K562 (cell line): Measurements from ENCODE around the gene CSE1L. TPM values are rescaled to one million over a fixed set of nuclear protein-coding genes. Genes with fewer than 3 reads are reported as not detected.
A peak's percentile ranks its signal among the peaks of the same experiment; 100 is the strongest.

Experiments
- C11orf30 ChIP-seq: fragments of 450-650 bp; IDR thresholded peaks from 2 replicates; pipeline ENCODE4 v1.6.1; 2016; ENCODE audit warnings: low read depth, mild to moderate bottlenecking
- CBX5 ChIP-seq: IDR thresholded peaks from 2 replicates; pipeline ENCODE4 v1.6.1; 2014; ENCODE audit warnings: low read depth, borderline replicate concordance
- CHD4 ChIP-seq: fragments of 200-600 bp; sonication (generic); IDR thresholded peaks from 3 replicates; pipeline ENCODE4 v1.6.1; 2012; ENCODE audit warnings: low read depth, mild to moderate bottlenecking, mixed read lengths, low read length, inconsistent platforms; ENCODE audit not compliant: insufficient read depth, insufficient replicate concordance, poor library complexity, severe bottlenecking
- ELF4 ChIP-seq: fragments of 450-650 bp; formaldehyde crosslinking; IDR thresholded peaks from 2 replicates; pipeline ENCODE4 v1.4.0; 2022; ENCODE audit warnings: missing genetic modification characterization
- EZH2 ChIP-seq: IDR thresholded peaks from 2 replicates; pipeline ENCODE4 v1.6.1; 2012; ENCODE audit warnings: low read depth, mild to moderate bottlenecking, inconsistent platforms, low read length, borderline replicate concordance
- FOXP1 ChIP-seq: sonication (generic); formaldehyde crosslinking; IDR thresholded peaks from 2 replicates; pipeline ENCODE4 v1.8.0; 2022; ENCODE audit warnings: mild to moderate bottlenecking, missing genetic modification reagents
- HCFC1 ChIP-seq: IDR thresholded peaks from 2 replicates; pipeline ENCODE4 v1.6.1; 2012; ENCODE audit warnings: low read depth, low read length, improper control_type of control experiment
- HLTF ChIP-seq: fragments of 450-650 bp; IDR thresholded peaks from 2 replicates; pipeline ENCODE4 v1.6.1; 2016
- KDM1A ChIP-seq, 2 experiments: fragments of 450-650 bp; IDR thresholded peaks; 2 replicates each; pipeline ENCODE4 v1.6.1; 2016; ENCODE audit warnings: mild to moderate bottlenecking in 2 of 2
- KDM5B ChIP-seq: fragments of 200-600 bp; sonication (generic); IDR thresholded peaks from 2 replicates; pipeline ENCODE4 v1.6.1; 2012; ENCODE audit warnings: low read depth, mild to moderate bottlenecking, moderate library complexity, low read length, control low read depth, inconsistent platforms; ENCODE audit not compliant: insufficient replicate concordance
- MAZ ChIP-seq, 2 experiments: fragments of 450-650 bp in 1 of 2; sonication (generic) in 1 of 2; formaldehyde crosslinking; IDR thresholded peaks in 1 of 2; conservative IDR thresholded peaks in 1 of 2; 2 replicates each; pipeline versions ENCODE4 v1.4.0 to v1.5.0; 2020; ENCODE audit warnings: mild to moderate bottlenecking in 1 of 2, missing genetic modification reagents in 1 of 2
- MTA3 ChIP-seq: fragments of 450-650 bp; formaldehyde crosslinking; IDR thresholded peaks from 2 replicates; pipeline ENCODE4 v1.6.1; 2017; ENCODE audit warnings: mild to moderate bottlenecking, borderline replicate concordance
- NR4A1 ChIP-seq, 2 experiments: fragments of 250-450 bp in 1 of 2; fragments of 450-650 bp in 1 of 2; sonication (Bioruptor Pico) in 1 of 2; IDR thresholded peaks; 2 replicates each; pipeline versions ENCODE4 v1.4.0 to v1.6.1; 2016 to 2020; ENCODE audit warnings: mild to moderate bottlenecking in 2 of 2, missing compliant biosample characterization in 1 of 2, missing genetic modification characterization in 1 of 2, moderate library complexity in 1 of 2
- POLR2B ChIP-seq: fragments of 450-650 bp; IDR thresholded peaks from 2 replicates; pipeline ENCODE4 v1.6.1; 2018; ENCODE audit warnings: low read depth; ENCODE audit not compliant: partially characterized antibody
- PPARD ChIP-seq: fragments of 250-450 bp; sonication (Bioruptor Pico); IDR thresholded peaks from 2 replicates; pipeline ENCODE4 v1.8.0; 2022; ENCODE audit warnings: inconsistent platforms, mild to moderate bottlenecking, moderate library complexity
- PRPF4 ChIP-seq: fragments of 200-400 bp; formaldehyde crosslinking; IDR thresholded peaks from one replicate; pipeline ENCODE4 v1.6.1; 2017; ENCODE audit warnings: low read length, low read depth, mild to moderate bottlenecking; ENCODE audit not compliant: insufficient read depth, poor library complexity, severe bottlenecking
- PYGO2 ChIP-seq: fragments of 450-650 bp; IDR thresholded peaks from 2 replicates; pipeline ENCODE4 v1.6.1; 2016; ENCODE audit warnings: mild to moderate bottlenecking, missing genetic modification characterization, moderate library complexity, missing compliant biosample characterization
- RHOXF2B ChIP-seq: fragments of 250-450 bp; sonication (Bioruptor Pico); conservative IDR thresholded peaks from 2 replicates; pipeline ENCODE4 v1.5.1; 2021
- RNF2 ChIP-seq: sonication (generic); IDR thresholded peaks from 2 replicates; pipeline ENCODE4 v1.6.1; 2016
- SMARCA4 ChIP-seq: fragments of 450-650 bp; IDR thresholded peaks from 2 replicates; pipeline ENCODE4 v1.6.1; 2016
- SPI1 ChIP-seq: IDR thresholded peaks from 2 replicates; pipeline ENCODE4 v1.6.1; 2011; ENCODE audit warnings: low read depth, low read length, control low read depth, borderline replicate concordance
- ZKSCAN1 ChIP-seq: fragments of 150-350 bp; IDR thresholded peaks from 2 replicates; pipeline ENCODE4 v1.6.1; 2016; ENCODE audit warnings: low read depth, low read length
- ZNF830 ChIP-seq: fragments of 250-450 bp; sonication (Bioruptor Pico); IDR thresholded peaks from 2 replicates; pipeline ENCODE4 v1.5.0; 2021; ENCODE audit warnings: mild to moderate bottlenecking
- polyA plus RNA-seq, 8 experiments: library from polyadenylated mRNA; depleted of rRNA in 4 of 8; stranded (reverse) in 5 of 8; unstranded in 3 of 8; fragments of >200 nt; fragmentation: Nextera tagmentation in 2 of 8; fragmentation: Illumina TruSeq in 1 of 8; extraction: Ambion mirVana in 2 of 8; extraction: Trizol in 1 of 8; gene quantifications; 2 replicates each; pipeline versions ENCODE4 v1.2.1 to v1.2.3, GENCODE V29; 2011 to 2014; ENCODE audit warnings: inconsistent platforms in 1 of 8, missing spikeins in 1 of 8
- total RNA-seq, 7 experiments: library from RNA; depleted of rRNA in 6 of 7; stranded (reverse); fragments of >200 nt in 6 of 7; fragmentation: Illumina TruSeq in 2 of 7; extraction: Trizol in 2 of 7; gene quantifications; 2 replicates each; pipeline versions ENCODE4 v1.2.1 to v1.2.3, GENCODE V29; 2011 to 2021; ENCODE audit warnings: low replicate concordance in 1 of 7
- TF ChIP-seq, protein P1 (sequence below): fragments of 250-450 bp; sonication (Bioruptor Pico); IDR thresholded peaks from 2 replicates; pipeline ENCODE4 v1.5.0; 2022; ENCODE audit warnings: mild to moderate bottlenecking
- TF ChIP-seq, protein P2 (sequence below): sonication (generic); formaldehyde crosslinking; IDR thresholded peaks from 2 replicates; pipeline ENCODE4 v1.8.1; 2022; ENCODE audit warnings: missing genetic modification reagents

The CSE1L gene
- total and polyA plus RNA-seq, 9 of the 15 experiments (the other 6 are each of a cell fraction or from before 2014, with no cell fraction given): 138 to 280 (median 209) TPM

DNA sequence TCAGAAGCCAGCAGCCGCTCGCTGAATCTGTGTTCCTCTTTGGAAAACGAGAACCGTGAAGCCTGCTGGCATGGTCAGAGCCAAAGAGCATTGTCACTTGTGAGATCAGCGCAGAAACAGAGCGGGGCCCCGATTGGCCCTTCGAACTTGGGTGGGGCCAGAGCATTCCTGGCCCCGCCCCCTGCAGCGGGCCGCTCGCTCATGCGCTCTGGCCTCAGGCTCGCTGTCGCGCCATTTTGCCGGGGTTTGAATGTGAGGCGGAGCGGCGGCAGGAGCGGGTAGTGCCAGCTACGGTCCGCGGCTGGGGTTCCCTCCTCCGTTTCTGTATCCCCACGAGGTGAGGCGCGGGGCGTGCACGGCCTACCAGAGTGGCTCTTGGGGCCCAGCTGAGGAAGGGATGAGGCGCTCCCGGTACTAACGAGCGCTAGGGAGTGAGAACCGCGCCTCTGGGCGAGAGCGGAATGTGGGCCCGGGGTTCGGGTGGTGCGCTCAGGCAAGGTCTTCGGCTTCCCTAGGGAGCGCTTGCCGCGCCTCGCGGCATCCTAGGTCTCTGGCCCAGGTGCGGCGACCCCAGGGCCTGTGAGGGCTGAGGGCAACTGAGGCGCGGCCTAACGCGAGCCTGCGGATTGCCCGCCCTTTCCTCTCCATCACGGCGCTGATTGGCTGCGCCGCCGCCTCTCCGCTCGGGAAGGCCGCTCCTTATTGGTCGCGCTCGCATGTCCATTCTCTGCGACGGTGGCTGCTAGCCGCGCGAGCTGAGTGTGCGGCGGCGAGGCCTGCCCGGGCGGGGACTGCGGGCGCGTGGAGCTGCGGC lies at the start of gene CSE1L (continued):
- TF ChIP-seq SPI1 (peak; percentile 84), CBX5 (no peak), PPARD (CRISPR knock-in tag) (no peak), POLR2B (peak; percentile 97), ZNF830 (CRISPR knock-in tag) (no peak), MAZ (CRISPR knock-in tag; conservative IDR thresholded peaks at IDR 0.05 in 1 of 2, IDR thresholded peaks at IDR 0.05 in 1 of 2) (peak in 1 of 2 experiments; percentile 87; a peak in 3 of 4 replicates), HLTF (no peak), RNF2 (no peak), EZH2 (no peak), PRPF4 (peak; percentile 91), SMARCA4 (no peak), KDM5B (peak; percentile 84), FOXP1 (CRISPR knock-in tag) (no peak), KDM1A (IDR thresholded peaks at IDR 0.05) (no peak), HCFC1 (no peak; the same call in 1 of the 2 replicates), MTA3 (peak; percentile 70; the same call in 1 of the 2 replicates), RHOXF2B (CRISPR knock-in tag) (no peak), ELF4 (0 out of 2 replicates have a peak, but pooled peaks have one; percentile 6), NR4A1 (CRISPR knock-in tag; IDR thresholded peaks at IDR 0.05) (0 out of 2 replicates have a peak, but pooled peaks have one; percentile 9), NR4A1 (tag; IDR thresholded peaks at IDR 0.05) (0 out of 2 replicates have a peak, but pooled peaks have one; percentile 8), ZKSCAN1 (no peak), CHD4 (no peak), PYGO2 (tag) (no peak), C11orf30 (peak; percentile 30)
- TF ChIP-seq, protein P1, sequence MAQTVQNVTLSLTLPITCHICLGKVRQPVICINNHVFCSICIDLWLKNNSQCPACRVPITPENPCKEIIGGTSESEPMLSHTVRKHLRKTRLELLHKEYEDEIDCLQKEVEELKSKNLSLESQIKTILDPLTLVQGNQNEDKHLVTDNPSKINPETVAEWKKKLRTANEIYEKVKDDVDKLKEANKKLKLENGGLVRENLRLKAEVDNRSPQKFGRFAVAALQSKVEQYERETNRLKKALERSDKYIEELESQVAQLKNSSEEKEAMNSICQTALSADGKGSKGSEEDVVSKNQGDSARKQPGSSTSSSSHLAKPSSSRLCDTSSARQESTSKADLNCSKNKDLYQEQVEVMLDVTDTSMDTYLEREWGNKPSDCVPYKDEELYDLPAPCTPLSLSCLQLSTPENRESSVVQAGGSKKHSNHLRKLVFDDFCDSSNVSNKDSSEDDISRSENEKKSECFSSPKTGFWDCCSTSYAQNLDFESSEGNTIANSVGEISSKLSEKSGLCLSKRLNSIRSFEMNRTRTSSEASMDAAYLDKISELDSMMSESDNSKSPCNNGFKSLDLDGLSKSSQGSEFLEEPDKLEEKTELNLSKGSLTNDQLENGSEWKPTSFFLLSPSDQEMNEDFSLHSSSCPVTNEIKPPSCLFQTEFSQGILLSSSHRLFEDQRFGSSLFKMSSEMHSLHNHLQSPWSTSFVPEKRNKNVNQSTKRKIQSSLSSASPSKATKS (CRISPR knock-in tag): no peak
- TF ChIP-seq, protein P2, sequence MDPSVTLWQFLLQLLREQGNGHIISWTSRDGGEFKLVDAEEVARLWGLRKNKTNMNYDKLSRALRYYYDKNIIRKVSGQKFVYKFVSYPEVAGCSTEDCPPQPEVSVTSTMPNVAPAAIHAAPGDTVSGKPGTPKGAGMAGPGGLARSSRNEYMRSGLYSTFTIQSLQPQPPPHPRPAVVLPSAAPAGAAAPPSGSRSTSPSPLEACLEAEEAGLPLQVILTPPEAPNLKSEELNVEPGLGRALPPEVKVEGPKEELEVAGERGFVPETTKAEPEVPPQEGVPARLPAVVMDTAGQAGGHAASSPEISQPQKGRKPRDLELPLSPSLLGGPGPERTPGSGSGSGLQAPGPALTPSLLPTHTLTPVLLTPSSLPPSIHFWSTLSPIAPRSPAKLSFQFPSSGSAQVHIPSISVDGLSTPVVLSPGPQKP (CRISPR knock-in tag): no peak
